GM12872 (cell line): Measurements from ENCODE around the gene MAP3K6.

Experiments used
- TF ChIP-seq, protein P1 (sequence below): IDR thresholded peaks from 3 replicates; pipeline ENCODE4 v1.5.1; 2011; ENCODE audit warnings: low read depth, mild to moderate bottlenecking, low read length, moderate library complexity; ENCODE audit not compliant: insufficient read depth

MAP3K6 gene

DNA sequence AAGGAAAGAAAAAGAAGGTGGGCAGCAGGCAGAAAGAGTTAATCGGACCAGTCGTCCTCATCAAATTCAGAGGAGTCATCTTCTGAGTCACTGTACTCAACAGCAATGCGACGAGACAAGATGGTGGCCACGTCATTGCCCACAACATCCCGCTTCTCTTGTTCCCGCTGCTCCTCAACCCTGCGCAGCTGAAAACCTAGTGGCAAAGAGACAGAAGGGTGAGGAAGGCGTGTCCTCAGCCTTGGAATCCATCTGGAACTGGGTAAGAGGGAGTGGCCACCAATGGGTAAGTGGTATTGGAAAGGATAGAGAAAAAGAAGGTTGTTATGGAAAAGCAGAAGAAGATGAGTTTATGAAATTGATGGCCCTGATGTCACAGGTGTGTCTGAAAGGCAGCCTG, 41.4 kb upstream of the MAP3K6 start:
- TF ChIP-seq, protein P1, sequence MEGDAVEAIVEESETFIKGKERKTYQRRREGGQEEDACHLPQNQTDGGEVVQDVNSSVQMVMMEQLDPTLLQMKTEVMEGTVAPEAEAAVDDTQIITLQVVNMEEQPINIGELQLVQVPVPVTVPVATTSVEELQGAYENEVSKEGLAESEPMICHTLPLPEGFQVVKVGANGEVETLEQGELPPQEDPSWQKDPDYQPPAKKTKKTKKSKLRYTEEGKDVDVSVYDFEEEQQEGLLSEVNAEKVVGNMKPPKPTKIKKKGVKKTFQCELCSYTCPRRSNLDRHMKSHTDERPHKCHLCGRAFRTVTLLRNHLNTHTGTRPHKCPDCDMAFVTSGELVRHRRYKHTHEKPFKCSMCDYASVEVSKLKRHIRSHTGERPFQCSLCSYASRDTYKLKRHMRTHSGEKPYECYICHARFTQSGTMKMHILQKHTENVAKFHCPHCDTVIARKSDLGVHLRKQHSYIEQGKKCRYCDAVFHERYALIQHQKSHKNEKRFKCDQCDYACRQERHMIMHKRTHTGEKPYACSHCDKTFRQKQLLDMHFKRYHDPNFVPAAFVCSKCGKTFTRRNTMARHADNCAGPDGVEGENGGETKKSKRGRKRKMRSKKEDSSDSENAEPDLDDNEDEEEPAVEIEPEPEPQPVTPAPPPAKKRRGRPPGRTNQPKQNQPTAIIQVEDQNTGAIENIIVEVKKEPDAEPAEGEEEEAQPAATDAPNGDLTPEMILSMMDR, result no peak

DNA sequence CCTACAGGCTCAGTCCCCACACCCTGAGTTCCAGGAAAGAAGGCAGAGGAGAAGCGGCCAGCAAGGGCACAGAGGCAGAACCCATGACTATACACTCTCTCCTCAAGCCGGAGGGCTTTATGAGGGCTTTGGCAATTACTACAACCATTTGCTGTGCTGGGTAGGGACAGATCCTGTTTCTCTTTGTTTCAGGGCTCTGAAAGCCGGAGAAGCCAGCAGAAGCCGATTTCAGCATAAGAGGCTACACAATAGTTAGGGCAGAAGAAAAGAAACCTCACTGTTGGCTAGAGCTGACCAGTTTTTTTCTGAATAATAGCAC, 39.6 kb upstream of the MAP3K6 start:
- TF ChIP-seq, protein P1, result no peak

DNA sequence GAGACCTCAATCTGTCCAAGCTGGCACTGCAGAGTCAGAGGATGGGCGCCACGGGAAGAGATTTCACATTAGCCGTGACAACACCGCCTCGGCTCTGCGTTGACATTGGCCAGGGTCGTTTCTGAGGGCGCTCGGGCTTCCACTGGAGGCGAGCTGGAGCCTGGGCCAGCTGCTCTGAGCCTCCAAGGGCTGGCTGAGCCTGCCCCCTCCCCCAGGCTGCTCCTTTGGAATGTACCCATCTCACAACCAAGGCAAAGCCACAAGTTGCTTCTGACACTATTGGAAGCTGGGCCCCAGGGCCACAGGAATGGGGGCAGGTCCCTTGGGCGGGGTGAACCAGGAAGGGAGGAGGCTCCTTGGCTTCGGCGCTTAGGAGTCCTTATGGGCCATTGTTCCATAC, 38.3 kb upstream of the MAP3K6 start:
- TF ChIP-seq, protein P1, result no peak

DNA sequence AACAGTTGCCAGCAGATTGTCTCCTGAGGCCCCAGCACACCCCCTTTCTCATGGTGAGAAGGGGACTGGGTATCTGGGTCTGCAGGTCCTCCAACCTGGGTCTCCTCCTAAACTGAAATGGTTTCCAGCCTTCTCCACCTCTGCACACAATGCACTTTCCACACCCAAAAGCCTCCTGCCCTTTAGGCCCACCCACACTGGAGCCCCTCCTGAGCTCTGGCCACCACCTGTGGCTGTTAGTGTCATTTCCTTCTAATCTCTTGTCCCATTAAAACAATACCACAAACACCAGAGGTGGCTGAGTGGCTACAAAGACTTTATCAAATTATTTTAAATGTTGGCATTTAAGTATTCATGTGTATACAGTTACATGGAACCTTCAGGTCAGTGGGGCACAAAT, 37.2 kb upstream of the MAP3K6 start:
- TF ChIP-seq, protein P1, result no peak

DNA sequence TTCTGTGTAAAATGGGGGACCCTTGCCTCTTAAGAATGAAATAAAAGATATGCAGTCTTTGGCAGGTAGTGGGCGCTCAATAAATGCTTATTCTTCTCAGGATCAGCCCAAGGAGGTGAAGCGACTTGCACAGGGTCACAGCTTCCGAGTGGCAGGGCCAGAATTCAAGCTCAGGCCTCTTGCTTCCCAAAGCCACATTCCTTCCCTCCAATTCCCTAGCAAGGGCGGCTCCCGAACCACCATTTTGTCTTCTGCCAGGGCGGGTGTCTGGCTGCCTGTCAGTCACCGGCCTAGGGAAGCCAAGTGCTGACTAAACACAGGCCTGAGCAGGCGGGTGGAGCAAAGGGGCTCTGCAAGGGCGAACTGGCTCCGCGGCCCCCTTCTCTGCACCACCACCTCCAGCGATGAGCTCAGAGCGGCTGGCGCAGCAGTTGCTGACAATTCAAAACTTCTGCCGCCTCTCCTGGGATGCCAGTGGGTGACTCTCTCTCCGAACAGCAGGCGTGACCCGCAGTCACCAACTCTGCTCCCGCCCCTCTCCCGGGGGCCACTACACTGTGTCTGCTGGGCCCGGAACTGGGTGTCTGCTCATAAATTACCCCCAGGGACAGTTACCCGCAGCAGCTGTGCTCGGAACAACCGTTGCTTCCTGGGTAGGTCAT, 36.4 kb upstream of the MAP3K6 start:
- TF ChIP-seq, protein P1, result peak; percentile 64

DNA sequence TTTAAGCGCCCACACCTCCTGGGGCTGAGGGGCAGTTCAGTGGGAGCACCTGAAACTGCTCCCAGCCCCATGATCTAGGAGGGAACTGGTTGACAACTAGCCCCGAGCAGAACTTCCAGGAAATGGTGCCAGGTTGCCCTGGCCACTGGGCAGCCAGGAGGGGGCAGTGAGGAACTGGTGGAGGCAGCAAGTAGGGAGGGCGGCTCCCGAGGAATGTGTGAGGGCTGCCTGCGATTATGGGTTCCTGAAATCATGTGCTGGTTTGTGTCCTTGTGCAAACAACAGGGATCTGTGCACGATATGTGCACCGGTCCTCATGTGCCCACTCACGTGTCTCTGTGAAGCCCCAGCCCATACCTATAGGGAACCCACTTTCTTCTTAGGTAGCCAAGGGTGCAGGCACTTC, 35.6 kb upstream of the MAP3K6 start:
- TF ChIP-seq, protein P1, result peak; percentile 42; the same call in 1 of the 3 replicates

DNA sequence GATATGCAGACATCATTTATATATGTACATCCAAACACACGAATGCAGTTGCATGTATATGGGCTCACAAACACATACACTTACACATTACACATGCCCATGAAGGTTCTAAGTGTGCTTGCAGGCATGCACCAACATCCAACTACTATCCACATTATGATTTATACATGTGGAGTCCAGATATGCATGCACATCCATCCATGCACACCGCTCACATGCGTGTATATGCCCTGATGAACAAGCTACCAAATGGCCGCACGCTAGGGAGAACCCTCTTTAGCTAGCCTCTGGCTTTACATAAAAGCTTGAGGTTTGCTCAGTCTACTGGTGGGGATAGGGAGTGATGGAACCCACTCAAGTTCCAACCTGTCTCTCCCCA, 34.2 kb upstream of the MAP3K6 start:
- TF ChIP-seq, protein P1, result no peak
